WTC11 (cell line): ENCODE results near the gene COPB2. TPM values are rescaled to one million over a fixed set of nuclear protein-coding genes. Genes with fewer than 3 reads are reported as not detected.

Experiments used
- ATAC-seq: fragments of 200-7000 bp; cut with Tn5 transposase; 2 replicates; pipeline ENCODE4 v1.10.0; 2021; ENCODE audit warnings: mild to moderate bottlenecking, moderate library complexity
- CTCF ChIA-PET: fragments of 300-600 bp; sonication (Branson Sonifier 250); formaldehyde crosslinking; loops from one replicate; lab custom pipeline; 2021; ENCODE audit warnings: antibody characterized with exemption; lab: Charles Lee
- POLR2A ChIA-PET: fragments of 350-600 bp; sonication (Branson Sonifier 250); formaldehyde crosslinking; loops from one replicate; lab custom pipeline; 2021; ENCODE audit warnings: antibody characterized with exemption; lab: Charles Lee
- DNase-seq: peaks from one replicate; pipeline ENCODE4 v3.0.0; 2021; ENCODE audit warnings: low spot score
- H3K27ac Mint-ChIP-seq: 2 replicates; pipeline ENCODE4 v1.8.0; 2021; ENCODE audit warnings: mixed read lengths
- H3K27me3 Mint-ChIP-seq: 2 replicates; pipeline ENCODE4 v1.8.0; 2021; ENCODE audit warnings: low read depth, mild to moderate bottlenecking, moderate library complexity, mixed read lengths
- H3K36me3 Mint-ChIP-seq: 2 replicates; pipeline ENCODE4 v1.8.0; 2021; ENCODE audit warnings: mixed read lengths
- H3K4me1 Mint-ChIP-seq: 2 replicates; pipeline ENCODE4 v1.8.0; 2022; ENCODE audit warnings: mixed read lengths
- H3K4me3 Mint-ChIP-seq: 2 replicates; pipeline ENCODE4 v1.8.0; 2021; ENCODE audit warnings: mild to moderate bottlenecking, moderate library complexity, mixed read lengths
- H3K9me3 Mint-ChIP-seq: 2 replicates; pipeline ENCODE4 v1.8.0; 2021; ENCODE audit warnings: mixed read lengths
- ARID4B ChIP-seq: sonication (generic); formaldehyde crosslinking; IDR thresholded peaks from 2 replicates; pipeline ENCODE4 v1.8.0; 2023; ENCODE audit warnings: missing genetic modification reagents, mild to moderate bottlenecking, borderline replicate concordance
- ATF3 ChIP-seq: sonication (generic); formaldehyde crosslinking; conservative IDR thresholded peaks from 2 replicates; pipeline ENCODE4 v1.8.1; 2022; ENCODE audit warnings: mild to moderate bottlenecking, missing genetic modification reagents
- CDX4 ChIP-seq: fragments of 250-450 bp; sonication (Bioruptor Pico); IDR thresholded peaks from 2 replicates; pipeline ENCODE4 v1.9.0; 2021; ENCODE audit warnings: moderate library complexity, mild to moderate bottlenecking, inconsistent platforms, borderline replicate concordance
- E2F1 ChIP-seq: sonication (generic); formaldehyde crosslinking; IDR thresholded peaks from 2 replicates; pipeline ENCODE4 v1.8.0; 2022; ENCODE audit warnings: mild to moderate bottlenecking, missing genetic modification reagents
- E2F5 ChIP-seq: sonication (generic); formaldehyde crosslinking; IDR thresholded peaks from 2 replicates; pipeline ENCODE4 v1.8.1; 2022; ENCODE audit warnings: mild to moderate bottlenecking, moderate library complexity, missing genetic modification reagents
- ERG ChIP-seq: fragments of 250-450 bp; sonication (Bioruptor Pico); IDR thresholded peaks from 2 replicates; pipeline ENCODE4 v1.8.0; 2021; ENCODE audit warnings: mild to moderate bottlenecking
- FOXP1 ChIP-seq: sonication (generic); formaldehyde crosslinking; IDR thresholded peaks from 2 replicates; pipeline ENCODE4 v1.8.0; 2022; ENCODE audit warnings: missing genetic modification reagents, mild to moderate bottlenecking, moderate library complexity, borderline replicate concordance
- JAZF1 ChIP-seq: fragments of 250-450 bp; sonication (Bioruptor Pico); IDR thresholded peaks from 2 replicates; pipeline ENCODE4 v1.9.0; 2021; ENCODE audit warnings: moderate library complexity, mild to moderate bottlenecking, inconsistent platforms
- NFYB ChIP-seq: sonication (generic); formaldehyde crosslinking; conservative IDR thresholded peaks from 2 replicates; pipeline ENCODE4 v1.8.0; 2022; ENCODE audit warnings: low read depth, missing genetic modification reagents
- NR3C1 ChIP-seq: sonication (generic); formaldehyde crosslinking; conservative IDR thresholded peaks from 2 replicates; pipeline ENCODE4 v1.8.1; 2023; ENCODE audit warnings: low read depth, mild to moderate bottlenecking, missing genetic modification reagents
- PREB ChIP-seq: sonication (generic); formaldehyde crosslinking; IDR thresholded peaks from 2 replicates; pipeline ENCODE4 v1.8.1; 2022; ENCODE audit warnings: mild to moderate bottlenecking, missing genetic modification reagents, moderate library complexity, borderline replicate concordance
- RELA ChIP-seq: sonication (generic); formaldehyde crosslinking; IDR thresholded peaks from 2 replicates; pipeline ENCODE4 v1.8.1; 2022; ENCODE audit warnings: missing genetic modification reagents, mild to moderate bottlenecking, borderline replicate concordance
- ZBTB43 ChIP-seq: sonication (generic); formaldehyde crosslinking; IDR thresholded peaks from 2 replicates; pipeline ENCODE4 v1.8.1; 2023; ENCODE audit warnings: mild to moderate bottlenecking, missing genetic modification reagents
- ZNF219 ChIP-seq: sonication (generic); formaldehyde crosslinking; IDR thresholded peaks from 2 replicates; pipeline ENCODE4 v1.8.0; 2023; ENCODE audit warnings: missing genetic modification reagents, mild to moderate bottlenecking, borderline replicate concordance
- ZNF317 ChIP-seq: sonication (generic); formaldehyde crosslinking; IDR thresholded peaks from 2 replicates; pipeline ENCODE4 v1.8.1; 2023; ENCODE audit warnings: low read depth, mild to moderate bottlenecking, moderate library complexity, missing genetic modification reagents, borderline replicate concordance
- ZNF423 ChIP-seq: fragments of 250-450 bp; sonication (Bioruptor Pico); IDR thresholded peaks from 2 replicates; pipeline ENCODE4 v2.1.2; 2022; ENCODE audit warnings: mild to moderate bottlenecking, moderate library complexity
- total RNA-seq: library from RNA; stranded (reverse); gene quantifications from 3 replicates; pipeline ENCODE4 v1.2.3, GENCODE V29; 2021

Gene COPB2
- total RNA-seq, 1 experiment from 2014 or later: 141 TPM

- TF ChIP-seq CDX4: no peak
- TF ChIP-seq FOXP1 (CRISPR knock-in tag): no peak
- no peak for TF ChIP-seq NR3C1 (CRISPR knock-in tag)
- no peak for TF ChIP-seq E2F5 (CRISPR knock-in tag)
- no peak for TF ChIP-seq ZNF423 (CRISPR knock-in tag)
- TF ChIP-seq NFYB: no peak
- no peak for TF ChIP-seq JAZF1 (CRISPR knock-in tag)
- TF ChIP-seq ZNF219 (CRISPR knock-in tag): no peak
- TF ChIP-seq ERG (CRISPR knock-in tag): no peak
- TF ChIP-seq ATF3 (CRISPR knock-in tag): no peak
- no peak for TF ChIP-seq E2F1 (CRISPR knock-in tag)
- no peak for TF ChIP-seq ZNF317
- no peak for TF ChIP-seq RELA (CRISPR knock-in tag)
- TF ChIP-seq ZBTB43: no peak
- TF ChIP-seq PREB (CRISPR knock-in tag): no peak
- TF ChIP-seq ARID4B (CRISPR knock-in tag): no peak
- H3K9me3 Mint-ChIP-seq: no peaks in the 10 kb centered on the region
- no peak overlapping the region for H3K27ac Mint-ChIP-seq
- 0 out of 2 replicates have a peak, but pooled peaks cover 9% of the 10 kb centered on the region for H3K4me1 Mint-ChIP-seq
- CTCF ChIA-PET: no interaction called here
- ATAC-seq: no peak
- no peak for DNase-seq
- POLR2A ChIA-PET: no interaction called here
- peaks cover 46% of the 10 kb centered on the region for H3K36me3 Mint-ChIP-seq
- H3K4me3 Mint-ChIP-seq: no peak overlapping the region
- H3K27me3 Mint-ChIP-seq: no peaks in the 10 kb centered on the region
Measured at GRCh38 chr3:139380575-139380974, 8.9 kb downstream of the COPB2 start.
